Measurements from ENCODE around the gene LRPAP1.

LRPAP1 gene

GRCh38 chr4:3483471-3483921 lies 48.7 kb downstream of the LRPAP1 start:
- ATAC-seq: no peak
- Mint-ChIP-seq H3K9me3 (no peaks in the 10 kb centered on the region), H3K4me1 (peaks cover 8% of the 10 kb centered on the region), H3K36me3 (no peaks in the 10 kb centered on the region), H3K4me3 (no peak overlapping the region), H3K27ac (no peak overlapping the region)
- no peak for DNase-seq (ENCODE audit: low spot score in 2 of 2)

DNA sequence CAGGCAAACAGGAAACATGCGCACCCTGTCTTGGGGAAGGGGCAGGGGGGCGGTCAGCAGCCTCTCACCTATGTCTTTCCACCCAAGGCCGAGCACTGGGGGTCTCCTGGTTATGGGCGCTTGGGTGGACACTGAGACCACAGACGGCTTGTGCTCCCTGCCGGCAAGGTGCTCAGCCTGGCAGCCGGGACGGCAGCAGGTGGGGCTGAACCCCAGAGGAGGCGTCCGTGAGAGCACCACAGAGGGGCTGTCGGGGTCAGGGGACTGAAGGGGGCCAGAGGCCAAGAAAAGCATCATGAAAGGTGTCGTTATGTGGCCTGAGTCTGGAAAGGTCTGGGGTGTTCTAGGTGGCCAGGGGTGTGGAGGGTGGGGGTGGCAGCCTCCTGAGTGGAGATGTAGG lies 49.5 kb downstream of the LRPAP1 start:
- peaks cover 6% of the 10 kb centered on the region for H3K4me1 Mint-ChIP-seq
- ATAC-seq (no peak), DNase-seq (ENCODE audit: low spot score in 2 of 2) (no peak)
- H3K9me3 Mint-ChIP-seq: no peaks in the 10 kb centered on the region
- H3K27ac Mint-ChIP-seq: no peak overlapping the region
- no peak overlapping the region for H3K4me3 Mint-ChIP-seq
- no peaks in the 10 kb centered on the region for H3K36me3 Mint-ChIP-seq

GRCh38 chr4:3481783-3482393 lies 50.3 kb downstream of the LRPAP1 start:
- H3K4me1 Mint-ChIP-seq: peaks cover 6% of the 10 kb centered on the region
- DNase-seq (ENCODE audit: low spot score in 2 of 2) (no peak), ATAC-seq (no peak)
- H3K9me3 Mint-ChIP-seq: no peaks in the 10 kb centered on the region
- H3K36me3 Mint-ChIP-seq: no peaks in the 10 kb centered on the region
- no peak overlapping the region for H3K4me3 Mint-ChIP-seq
- no peak overlapping the region for H3K27ac Mint-ChIP-seq

DNA sequence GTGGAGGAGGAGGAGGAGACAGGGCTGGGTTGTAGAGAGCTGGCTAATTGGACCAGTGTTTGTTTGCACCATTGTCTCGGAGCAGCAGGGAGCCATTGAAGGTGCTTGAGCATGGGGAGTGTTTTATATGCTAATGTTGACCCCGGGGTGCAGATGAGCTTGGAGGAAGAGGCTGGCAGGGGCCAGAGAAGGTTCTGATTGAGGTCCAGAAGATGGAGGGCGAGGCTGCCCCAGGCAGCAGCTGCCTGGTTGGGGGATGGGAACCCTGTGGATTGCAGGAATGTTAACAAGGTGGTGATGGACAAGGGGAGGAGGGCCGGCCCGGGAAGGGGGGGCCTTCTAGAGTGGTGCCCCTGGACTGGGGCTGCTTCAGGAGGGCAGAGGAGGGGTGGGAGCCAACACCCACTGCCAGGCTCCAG lies 51.1 kb downstream of the LRPAP1 start:
- DNase-seq (ENCODE audit: low spot score in 2 of 2) (no peak), ATAC-seq (no peak)
- H3K4me1 Mint-ChIP-seq: peaks cover 6% of the 10 kb centered on the region
- H3K9me3 Mint-ChIP-seq: no peaks in the 10 kb centered on the region
- H3K27ac Mint-ChIP-seq: no peak overlapping the region
- no peak overlapping the region for H3K4me3 Mint-ChIP-seq
- no peaks in the 10 kb centered on the region for H3K36me3 Mint-ChIP-seq

DNA sequence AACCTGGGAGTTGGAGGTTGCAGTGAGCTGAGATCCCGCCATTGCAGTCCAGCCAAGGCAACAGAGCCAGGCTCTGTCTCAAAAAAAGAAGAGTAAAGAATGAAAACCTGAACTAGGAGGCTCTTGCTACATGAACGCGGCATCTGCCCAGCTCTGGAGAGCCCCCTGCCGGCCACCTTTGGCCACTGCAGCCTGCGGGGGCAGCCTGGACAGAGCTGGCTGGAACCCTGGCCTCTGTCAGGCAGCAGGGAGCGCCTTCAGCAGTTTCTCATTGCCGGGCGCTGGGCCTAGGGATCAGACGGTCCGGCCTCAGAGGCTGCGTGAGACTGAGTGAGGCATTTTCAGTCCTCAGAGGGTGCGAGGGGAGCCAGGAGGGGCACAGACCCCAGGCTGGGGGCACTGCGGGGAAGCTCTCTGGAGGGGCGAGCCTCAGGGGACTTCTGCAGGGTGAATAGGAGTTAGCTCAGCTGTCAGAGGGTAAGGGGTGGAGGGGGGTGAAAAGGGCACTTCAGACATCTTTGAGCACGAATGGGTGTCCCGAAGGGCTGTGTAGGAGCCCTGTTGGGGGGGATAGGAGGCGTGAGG lies 51.6 kb downstream of the LRPAP1 start:
- H3K4me1 Mint-ChIP-seq: peaks cover 6% of the 10 kb centered on the region
- DNase-seq (ENCODE audit: low spot score in 2 of 2): peak; percentile 89 to 92
- H3K4me3 Mint-ChIP-seq: no peak overlapping the region
- H3K27ac Mint-ChIP-seq: no peak overlapping the region
- peak; percentile 68 for ATAC-seq
- no peaks in the 10 kb centered on the region for H3K9me3 Mint-ChIP-seq
- no peaks in the 10 kb centered on the region for H3K36me3 Mint-ChIP-seq

DNA sequence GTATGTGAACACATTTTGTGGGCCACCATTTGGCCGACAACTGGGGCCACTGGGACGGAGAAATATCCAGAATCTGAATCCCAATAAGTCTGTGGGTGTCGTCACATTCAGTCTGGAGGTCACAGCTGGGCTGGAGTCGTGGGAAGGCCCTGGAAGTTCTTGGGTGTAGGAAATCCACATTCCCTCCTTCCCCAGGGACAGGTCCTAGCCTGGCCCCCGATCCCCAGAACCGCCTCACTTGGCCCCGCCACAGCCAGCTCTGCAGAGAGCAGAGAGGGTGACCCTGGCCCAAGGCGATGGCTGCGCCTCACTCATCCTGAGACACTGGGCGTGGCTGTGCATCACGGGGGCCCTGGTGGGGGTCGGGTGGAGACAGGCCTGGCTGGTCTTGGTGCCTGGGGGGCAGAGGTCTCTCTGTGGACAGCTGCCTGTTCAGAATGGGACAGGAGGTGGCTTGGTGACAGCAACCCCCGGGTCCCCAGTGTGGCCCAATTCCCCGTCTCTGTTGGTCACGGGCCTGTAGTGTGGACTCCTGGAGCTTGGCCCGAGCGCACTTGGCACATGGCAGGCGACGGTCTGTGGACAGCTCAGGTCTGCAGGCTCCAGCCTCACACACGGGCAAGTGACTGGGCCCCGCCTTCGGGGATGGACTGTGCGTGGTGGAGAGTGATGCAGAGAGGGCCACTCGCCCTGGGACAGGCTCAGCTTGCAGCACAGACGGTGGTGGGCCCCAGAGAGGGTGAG lies 52.7 kb downstream of the LRPAP1 start:
- Mint-ChIP-seq H3K4me1 (no peaks in the 10 kb centered on the region), H3K27ac (no peak overlapping the region), H3K36me3 (no peaks in the 10 kb centered on the region), H3K9me3 (no peaks in the 10 kb centered on the region), H3K4me3 (no peak overlapping the region)
- ATAC-seq: no peak
- DNase-seq (ENCODE audit: low spot score in 2 of 2): no peak

- Mint-ChIP-seq H3K4me1 (no peaks in the 10 kb centered on the region), H3K36me3 (no peaks in the 10 kb centered on the region), H3K27ac (no peak overlapping the region), H3K9me3 (no peaks in the 10 kb centered on the region), H3K4me3 (no peak overlapping the region)
- no peak for ATAC-seq
- no peak for DNase-seq (ENCODE audit: low spot score in 2 of 2)
Observed at GRCh38 chr4:3478446-3479357, 53.5 kb downstream of the LRPAP1 start.

DNA sequence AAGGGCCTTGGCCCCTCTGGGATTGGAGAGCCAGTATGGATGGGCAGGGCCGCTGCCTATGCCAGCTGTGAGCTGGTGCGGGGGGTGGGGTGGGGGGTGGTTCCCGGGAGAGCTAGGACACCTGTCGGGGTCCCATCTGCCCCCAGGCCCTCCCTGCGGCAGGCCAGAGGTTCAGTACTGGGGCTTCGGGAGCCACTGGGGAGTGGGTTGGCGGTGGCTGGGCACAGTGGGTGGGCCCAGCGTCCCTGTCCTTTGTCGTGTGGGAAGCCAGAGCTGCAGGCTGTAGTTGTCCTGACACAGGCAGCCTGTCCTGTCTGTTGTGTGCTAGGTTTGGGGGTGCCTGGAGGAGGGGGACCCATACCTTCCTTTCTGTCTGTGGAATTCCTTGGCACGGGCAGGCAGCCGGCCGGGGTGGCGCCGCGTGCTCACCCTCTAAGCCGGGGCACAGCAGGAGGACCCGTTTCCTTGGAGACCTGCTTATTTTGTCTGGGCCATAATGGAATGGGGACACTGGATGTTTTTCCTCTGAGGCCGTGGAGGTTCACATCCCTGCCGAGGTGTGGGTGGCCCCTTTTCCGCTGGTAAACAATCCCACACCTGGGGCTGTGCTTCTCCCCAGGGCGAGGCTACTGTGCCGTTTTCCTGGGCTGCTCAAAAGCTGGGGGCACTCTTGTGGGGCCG lies 54.3 kb downstream of the LRPAP1 start:
- ATAC-seq (no peak), DNase-seq (ENCODE audit: low spot score in 2 of 2) (no peak)
- H3K4me3 Mint-ChIP-seq: no peak overlapping the region
- no peaks in the 10 kb centered on the region for H3K4me1 Mint-ChIP-seq
- no peaks in the 10 kb centered on the region for H3K36me3 Mint-ChIP-seq
- no peak overlapping the region for H3K27ac Mint-ChIP-seq
- no peaks in the 10 kb centered on the region for H3K9me3 Mint-ChIP-seq

DNA sequence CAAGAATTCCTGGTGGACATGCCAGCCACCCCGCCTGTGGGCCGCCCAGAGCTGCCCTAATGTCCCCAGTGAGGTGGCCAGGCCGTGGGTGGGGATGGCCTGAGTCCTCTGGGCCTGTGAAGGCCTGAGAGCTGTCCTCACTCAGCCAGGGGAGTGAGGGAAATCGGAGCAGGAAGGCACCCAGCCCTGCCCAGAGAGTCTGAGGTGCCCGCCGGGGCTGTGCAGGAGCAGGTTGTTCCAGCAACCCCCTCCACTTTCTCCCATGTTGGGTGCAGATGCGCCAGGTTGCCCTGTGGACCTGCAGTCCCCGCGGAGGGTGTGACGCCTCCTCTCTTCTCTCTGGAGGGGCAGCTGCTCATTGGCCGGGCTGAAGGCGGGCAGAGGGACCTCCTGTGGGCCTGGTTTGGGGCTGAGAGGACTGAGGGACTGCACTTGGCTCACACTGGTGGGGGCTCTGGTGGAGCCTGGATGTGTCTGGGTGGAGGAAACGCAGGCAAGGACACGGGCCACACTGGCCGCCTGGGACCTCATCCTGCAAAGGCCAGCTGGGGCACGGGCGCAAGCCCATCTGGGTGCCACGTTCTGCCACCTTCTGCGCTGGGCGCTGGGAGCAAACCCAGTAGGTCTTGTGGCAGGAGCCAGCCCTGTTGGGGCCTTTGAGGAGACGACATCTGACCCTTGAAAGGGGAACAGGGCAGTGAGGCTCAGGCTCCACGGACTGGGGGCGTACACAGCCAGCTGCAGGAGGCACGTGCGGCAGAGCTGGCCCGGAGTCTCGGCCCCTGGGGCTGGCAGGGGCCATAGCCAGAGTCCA lies 55.1 kb downstream of the LRPAP1 start:
- DNase-seq (ENCODE audit: low spot score in 2 of 2) (no peak), ATAC-seq (no peak)
- no peaks in the 10 kb centered on the region for H3K4me1 Mint-ChIP-seq
- no peaks in the 10 kb centered on the region for H3K36me3 Mint-ChIP-seq
- no peak overlapping the region for H3K4me3 Mint-ChIP-seq
- H3K27ac Mint-ChIP-seq: no peak overlapping the region
- no peaks in the 10 kb centered on the region for H3K9me3 Mint-ChIP-seq

GRCh38 chr4:3476341-3476747 lies 55.9 kb downstream of the LRPAP1 start:
- no peak overlapping the region for H3K4me3 Mint-ChIP-seq
- H3K27ac Mint-ChIP-seq: no peak overlapping the region
- H3K9me3 Mint-ChIP-seq: no peaks in the 10 kb centered on the region
- no peak for ATAC-seq
- no peaks in the 10 kb centered on the region for H3K36me3 Mint-ChIP-seq
- H3K4me1 Mint-ChIP-seq: no peaks in the 10 kb centered on the region
- DNase-seq (ENCODE audit: low spot score in 2 of 2): no peak

- Mint-ChIP-seq H3K36me3 (no peaks in the 10 kb centered on the region), H3K4me1 (no peaks in the 10 kb centered on the region), H3K9me3 (no peaks in the 10 kb centered on the region), H3K27ac (no peak overlapping the region), H3K4me3 (no peak overlapping the region)
- ATAC-seq (no peak), DNase-seq (ENCODE audit: low spot score in 2 of 2) (no peak)
Observed at GRCh38 chr4:3475713-3476260, 56.4 kb downstream of the LRPAP1 start.

DNA sequence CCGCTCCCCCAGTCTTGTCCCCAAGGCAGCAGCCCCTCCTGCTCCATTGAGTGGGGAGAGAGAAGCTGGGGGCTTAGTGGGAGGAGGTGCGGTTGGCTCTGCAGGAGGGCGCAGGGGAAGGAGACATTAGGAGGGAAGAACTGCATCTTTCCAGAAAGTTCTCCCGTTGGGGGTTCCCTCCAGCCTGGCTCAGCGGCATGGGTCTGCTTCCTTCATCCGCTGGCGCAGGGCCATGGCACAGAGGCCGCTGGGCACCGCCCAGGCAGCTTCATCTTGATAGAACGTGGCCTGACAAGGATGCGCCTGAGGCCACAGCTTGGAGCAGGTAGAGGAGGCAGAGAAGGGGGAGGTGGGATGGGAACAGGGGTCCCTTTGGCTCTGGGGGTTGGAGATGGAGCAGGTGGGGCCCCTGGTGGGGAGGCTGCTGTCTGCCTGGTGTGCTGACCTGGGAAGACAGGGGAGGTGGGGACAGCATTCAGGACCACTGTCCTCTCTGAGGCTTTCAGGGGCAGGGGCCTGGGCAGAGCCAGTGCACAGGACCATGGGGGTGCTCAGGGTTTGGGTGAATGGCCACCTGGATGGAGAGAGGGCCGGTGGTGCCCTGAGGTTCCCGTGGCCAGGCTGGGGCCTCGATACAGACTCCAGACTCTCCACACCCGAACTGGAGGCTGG lies 57.0 kb downstream of the LRPAP1 start:
- H3K27ac Mint-ChIP-seq: no peak overlapping the region
- no peaks in the 10 kb centered on the region for H3K36me3 Mint-ChIP-seq
- no peaks in the 10 kb centered on the region for H3K4me1 Mint-ChIP-seq
- no peaks in the 10 kb centered on the region for H3K9me3 Mint-ChIP-seq
- H3K4me3 Mint-ChIP-seq: no peak overlapping the region
- DNase-seq (ENCODE audit: low spot score in 2 of 2) (no peak), ATAC-seq (no peak)

- H3K4me3 Mint-ChIP-seq: no peak overlapping the region
- H3K9me3 Mint-ChIP-seq: no peaks in the 10 kb centered on the region
- H3K4me1 Mint-ChIP-seq: no peaks in the 10 kb centered on the region
- ATAC-seq: no peak
- DNase-seq (ENCODE audit: low spot score in 2 of 2): no peak
- no peak overlapping the region for H3K27ac Mint-ChIP-seq
- H3K36me3 Mint-ChIP-seq: no peaks in the 10 kb centered on the region
Observed at GRCh38 chr4:3473996-3474765, 58.0 kb downstream of the LRPAP1 start.

Measured in stimulated activated effector memory CD8-positive, alpha-beta T cell treated with anti-CD3 and anti-CD28 coated beads, Interleukin-12 subunit alpha, Interleukin-12 subunit beta, amount 100 ng/mL, for 72 hours (primary cell).